GM18909 (cell line): ENCODE results near the gene FBN1.

ENCODE experiments used
- ATAC-seq: cut with Tn5 transposase; IDR thresholded peaks from one replicate; pipeline ENCODE4 v1.9.1; 2021; ENCODE audit warnings: mild to moderate bottlenecking; ENCODE audit not compliant: unreplicated experiment, poor library complexity

FBN1 gene

DNA sequence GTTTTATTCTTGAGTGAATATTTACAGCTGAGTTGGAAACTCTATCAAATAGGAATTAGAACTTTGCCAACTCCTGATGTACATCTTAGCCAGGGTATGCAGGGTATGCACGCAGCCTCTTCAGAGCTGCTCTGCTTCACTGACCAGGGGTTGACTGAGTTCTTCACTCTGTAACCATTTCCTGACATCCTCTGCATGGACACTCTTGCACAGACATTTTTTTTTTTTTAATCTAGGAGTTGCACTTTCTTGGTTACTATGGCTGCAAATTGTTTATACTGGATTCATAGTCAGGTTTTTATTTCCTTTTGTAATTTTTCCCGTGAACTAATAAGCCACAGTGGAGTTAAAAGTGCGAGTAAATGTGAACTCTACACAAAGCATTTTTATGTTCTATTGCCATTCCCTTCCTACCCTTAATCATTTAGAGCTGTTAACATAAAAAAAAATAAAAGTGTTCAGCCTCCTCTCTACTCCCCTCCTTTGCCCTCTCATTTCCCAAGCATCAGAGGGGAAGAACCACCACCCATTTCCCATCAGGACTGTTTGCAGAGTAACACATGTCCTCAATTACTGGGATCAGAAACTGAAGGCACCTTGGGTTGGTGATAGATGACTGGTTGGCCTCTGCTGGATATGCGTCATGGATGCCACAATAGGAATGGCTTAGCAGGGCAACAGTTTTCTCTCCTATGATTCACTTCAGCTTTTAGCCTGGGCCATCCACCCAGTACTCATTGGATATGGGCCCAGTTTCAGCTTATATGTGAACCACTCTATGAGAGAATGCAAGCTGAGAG is 260.3 kb downstream of the FBN1 start:
- ATAC-seq = no peak

DNA sequence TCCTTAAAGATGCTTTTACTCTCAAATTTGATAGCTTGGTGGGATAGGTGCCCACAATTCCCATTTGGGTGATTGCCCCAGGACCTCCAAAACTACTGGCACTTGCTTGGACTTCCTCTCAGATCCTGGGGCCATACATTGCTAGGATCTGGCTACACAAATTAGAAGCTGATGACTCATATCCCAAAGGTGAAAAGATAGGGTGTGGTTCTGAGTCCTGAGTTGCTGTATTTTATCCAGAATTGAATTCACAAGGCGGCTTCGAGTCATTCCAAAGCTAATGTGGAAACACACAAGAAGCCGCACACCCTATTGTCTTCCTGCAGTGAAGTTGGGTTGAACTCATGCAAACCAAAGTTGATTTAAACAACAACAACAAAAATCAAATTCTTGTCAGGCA is 260.9 kb downstream of the FBN1 start:
- no peak for ATAC-seq

DNA sequence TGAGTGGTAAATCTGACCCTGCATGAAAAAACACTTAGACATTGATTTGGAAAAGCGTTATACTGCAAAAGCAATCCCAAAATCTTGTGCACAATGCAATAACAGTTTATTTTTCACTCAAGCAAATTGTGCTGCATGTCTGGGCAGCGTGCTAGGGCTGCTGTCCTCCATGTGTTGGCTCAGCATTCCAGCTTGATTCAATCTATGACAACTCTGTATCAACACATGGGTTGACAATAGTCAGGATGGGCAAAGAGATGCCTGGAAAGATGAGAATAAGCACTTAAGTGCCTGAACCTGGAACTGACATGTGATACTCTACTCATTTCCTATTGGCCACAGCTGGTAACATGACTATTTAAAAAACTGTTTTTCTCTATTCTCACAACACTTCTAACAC is 262.5 kb downstream of the FBN1 start:
- no peak for ATAC-seq

DNA sequence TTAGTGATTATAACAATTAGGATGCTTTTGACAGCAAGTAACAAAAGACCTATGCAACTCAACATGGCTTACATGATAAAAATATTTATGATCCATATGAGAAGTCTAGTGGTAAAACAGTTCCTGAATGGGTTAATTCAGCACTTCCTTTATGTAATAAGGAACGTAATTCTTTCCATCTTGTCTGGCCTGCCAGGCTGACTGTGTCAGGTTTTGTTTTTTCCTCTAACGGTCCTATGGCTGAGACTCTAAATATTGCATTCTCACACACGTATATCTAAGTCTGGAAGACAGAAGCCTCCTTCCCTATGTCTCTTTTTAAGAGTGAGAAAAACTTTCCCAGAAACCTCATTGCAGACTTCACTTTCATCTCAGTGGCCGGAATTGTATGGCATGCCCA is 263.6 kb downstream of the FBN1 start:
- no peak for ATAC-seq

DNA sequence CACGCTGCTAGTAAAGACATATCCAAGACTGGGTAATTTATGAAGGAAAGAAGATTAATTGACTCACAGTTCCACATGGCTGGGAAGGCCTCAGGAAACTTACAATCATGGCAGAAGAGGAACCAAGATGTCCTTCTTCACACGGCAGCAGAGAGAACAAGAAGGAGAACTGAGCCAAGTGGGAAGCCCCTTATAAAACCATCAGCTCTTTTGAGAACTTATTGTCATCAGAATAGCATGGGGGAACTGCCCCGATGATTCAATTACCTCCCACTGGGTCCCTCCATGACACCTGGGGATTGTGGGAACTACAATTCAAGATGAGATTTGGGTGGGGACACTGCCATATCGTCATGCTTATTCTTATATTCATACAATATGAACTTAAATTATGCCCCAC is 265.3 kb downstream of the FBN1 start:
- no peak for ATAC-seq

DNA sequence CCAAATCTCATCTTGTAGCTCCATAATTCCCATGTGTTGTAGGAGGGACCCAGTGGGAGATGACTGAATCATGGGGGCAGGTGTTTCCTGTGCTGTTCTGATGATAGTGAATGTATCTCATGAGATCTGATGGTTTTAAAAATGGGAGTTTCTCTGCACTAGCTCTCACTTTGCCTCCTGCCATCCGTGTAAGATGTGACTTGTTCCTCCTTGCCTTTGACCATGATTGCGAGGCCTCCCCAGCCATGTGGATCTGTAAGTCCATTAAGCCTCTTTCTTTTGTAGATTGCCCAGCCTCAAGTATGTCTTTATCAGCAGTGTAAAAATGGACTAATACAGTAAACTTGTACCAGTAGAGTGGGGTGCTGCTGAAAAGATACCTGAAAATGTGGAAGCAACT is 269.7 kb downstream of the FBN1 start:
- ATAC-seq = no peak

DNA sequence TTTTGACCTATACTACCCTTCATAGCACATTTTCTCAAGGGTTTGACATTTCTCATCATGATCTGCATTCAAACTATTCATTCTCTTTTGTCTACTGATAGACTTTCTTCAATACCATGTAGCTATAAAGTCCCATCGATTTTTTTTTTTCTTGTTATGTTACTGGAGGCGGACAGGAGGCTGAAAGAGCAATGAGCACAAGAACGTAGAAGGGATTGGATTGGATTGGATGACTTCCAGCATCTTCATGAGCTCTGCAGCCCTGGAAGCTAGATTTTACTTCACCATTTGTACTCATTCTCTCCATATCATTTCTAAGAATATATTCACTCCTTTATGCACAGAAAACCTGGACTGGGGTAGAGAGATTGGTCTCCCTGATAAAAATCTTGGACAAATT is 271.0 kb downstream of the FBN1 start:
- ATAC-seq = no peak

DNA sequence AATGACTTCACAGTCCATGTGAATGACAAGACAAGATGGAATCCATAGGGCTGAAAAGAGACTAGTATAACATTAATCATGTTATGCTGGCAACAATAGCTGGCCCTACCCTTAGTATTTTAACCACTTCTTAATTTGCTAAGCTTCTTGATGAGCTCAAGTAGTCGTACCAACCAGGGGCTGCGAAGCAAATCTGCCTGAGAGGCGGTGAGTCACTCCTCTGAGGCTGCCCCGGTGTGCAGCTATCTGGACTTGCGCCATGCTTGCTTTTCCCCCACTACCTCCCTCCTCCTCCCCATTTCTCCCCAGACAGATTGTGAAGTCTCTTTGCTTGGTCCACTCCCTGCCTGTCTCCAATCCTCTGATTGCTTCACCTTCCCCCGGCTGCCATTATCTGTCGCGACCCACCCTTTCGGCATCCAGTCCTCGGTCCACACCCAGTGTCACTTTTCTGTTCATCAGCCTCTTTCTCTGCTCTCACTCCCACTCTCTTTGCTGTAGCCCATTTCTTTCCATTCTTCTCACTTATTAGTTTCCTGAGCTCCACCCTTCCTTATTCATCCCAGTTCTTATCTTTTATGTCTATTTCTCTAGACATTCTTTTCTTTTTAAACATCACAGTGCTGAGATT is 271.6 kb downstream of the FBN1 start:
- ATAC-seq = no peak

DNA sequence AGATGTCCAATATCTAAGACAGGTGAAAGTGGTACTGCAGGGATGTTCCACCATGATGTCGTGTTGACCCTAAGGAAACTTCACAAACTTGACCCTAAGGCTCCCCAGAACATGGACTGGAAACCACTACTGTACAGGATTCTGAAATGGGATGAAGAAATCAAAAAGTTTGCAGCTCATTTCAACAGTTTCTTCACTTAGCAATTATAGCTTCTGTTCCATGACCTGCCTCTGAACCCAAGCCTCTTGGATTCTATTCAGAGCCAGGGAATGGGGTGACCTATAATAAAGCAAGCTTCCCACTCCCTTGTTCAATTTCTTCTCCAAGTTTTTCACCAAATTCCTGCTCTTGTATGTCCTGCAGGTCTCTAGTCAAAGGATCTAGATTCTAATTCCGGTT is 273.5 kb downstream of the FBN1 start:
- no peak for ATAC-seq

DNA sequence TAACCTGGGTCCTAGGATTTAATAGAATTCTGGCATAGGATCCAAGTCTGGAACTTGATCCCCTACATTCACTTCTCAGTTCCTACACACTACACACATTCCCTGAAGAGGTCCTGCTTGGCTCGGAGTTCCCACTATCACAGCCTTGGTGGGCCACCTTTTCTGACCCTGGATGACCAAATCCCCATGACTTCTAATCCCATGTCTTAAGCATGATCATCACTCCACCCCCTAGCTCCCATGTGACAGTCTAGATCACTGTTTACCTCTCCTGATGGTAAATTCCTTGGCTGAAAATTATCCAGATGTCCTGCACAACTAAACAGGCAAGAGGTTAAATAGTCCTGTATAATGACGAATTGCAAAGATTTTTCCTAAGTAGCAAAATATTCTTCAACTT is 274.0 kb downstream of the FBN1 start:
- no peak for ATAC-seq

DNA sequence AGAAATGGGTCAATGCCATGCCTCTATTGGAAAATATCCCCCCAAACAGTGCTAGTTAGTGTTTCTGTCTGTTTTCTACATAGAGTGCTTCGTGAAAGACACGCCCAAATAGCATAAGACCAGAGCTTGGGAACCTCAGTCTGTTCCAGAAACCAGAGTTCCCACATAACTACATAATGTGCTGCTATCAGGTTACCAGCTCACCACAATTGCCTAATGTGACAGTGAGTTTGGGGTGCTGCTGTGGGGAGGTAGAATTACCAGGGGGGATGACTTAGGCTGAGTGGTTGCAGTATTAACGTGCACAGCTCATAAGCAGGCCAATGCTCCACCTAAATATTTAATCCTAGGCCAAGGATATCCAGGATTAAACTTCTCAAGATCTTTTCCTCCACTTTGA is 275.0 kb downstream of the FBN1 start:
- ATAC-seq = no peak

DNA sequence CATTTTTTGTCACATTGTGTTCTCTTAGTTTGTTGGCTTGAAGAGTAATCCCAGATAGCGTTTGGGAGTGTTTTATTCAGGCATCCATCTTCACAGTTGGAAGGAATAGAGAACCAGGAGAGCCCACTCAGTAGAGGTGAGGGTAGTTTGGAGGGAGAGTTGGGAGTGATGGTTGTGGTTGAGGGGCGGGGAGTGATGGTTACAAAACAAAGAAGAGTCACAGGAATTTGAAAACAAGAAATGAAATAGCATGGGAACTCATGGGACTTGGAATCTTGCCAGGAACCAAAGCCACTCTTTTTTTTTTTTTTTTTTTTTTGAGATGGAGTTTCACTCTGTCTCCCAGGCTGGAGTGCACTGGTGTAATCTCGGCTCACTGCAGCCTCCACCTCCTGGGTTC is 278.0 kb downstream of the FBN1 start:
- ATAC-seq = no peak

DNA sequence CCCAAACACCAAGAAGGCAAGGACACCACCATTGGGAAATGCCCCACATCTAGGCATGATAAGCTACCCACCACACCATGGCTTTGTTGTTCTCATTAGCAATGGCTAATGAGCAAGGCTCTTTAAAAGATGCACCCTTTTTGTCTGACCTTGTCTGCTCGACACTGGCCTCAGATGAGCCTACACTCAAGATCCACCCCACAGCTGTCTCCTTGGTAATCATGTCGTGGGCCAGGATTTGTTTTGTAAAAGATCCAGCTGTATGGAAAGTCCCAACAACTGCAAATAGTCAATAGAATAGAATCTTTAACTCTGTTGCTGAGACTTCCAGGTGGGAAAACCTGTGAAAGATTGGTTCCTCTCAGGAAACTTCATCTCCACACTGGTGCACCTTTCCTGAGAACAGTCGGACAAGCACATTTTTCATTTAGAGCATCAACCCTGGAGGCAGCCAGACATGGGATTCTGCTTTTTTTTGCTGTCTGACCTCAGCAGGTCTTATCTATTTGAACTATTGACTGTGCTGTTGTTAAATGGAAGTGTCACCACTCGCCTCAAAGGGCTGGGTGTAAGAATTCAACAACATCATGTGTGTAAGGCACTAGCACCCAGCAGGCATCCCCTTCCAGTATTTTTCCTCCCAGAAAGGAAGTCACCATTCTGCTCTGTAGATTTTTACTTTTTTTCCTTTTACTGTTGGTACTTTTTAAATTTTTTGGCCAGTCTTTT is 278.8 kb downstream of the FBN1 start:
- ATAC-seq = no peak

DNA sequence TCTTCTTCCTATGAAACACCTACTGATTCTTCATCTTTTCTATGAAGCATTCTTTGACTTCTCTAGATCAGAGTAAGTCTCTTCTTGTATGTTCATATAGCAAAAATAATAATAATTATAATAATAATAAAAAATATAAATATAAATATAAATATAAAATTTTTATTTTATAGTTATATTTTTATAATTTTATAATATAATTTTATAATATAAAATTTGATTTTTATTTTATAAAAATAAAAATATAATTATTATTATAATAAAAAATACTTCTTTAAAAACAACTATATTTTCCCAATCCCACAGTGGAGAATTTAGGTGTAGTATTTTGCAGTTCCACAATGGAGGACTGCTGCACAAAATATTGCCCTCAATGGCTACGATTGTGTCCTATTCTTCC is 279.9 kb downstream of the FBN1 start:
- ATAC-seq = no peak

DNA sequence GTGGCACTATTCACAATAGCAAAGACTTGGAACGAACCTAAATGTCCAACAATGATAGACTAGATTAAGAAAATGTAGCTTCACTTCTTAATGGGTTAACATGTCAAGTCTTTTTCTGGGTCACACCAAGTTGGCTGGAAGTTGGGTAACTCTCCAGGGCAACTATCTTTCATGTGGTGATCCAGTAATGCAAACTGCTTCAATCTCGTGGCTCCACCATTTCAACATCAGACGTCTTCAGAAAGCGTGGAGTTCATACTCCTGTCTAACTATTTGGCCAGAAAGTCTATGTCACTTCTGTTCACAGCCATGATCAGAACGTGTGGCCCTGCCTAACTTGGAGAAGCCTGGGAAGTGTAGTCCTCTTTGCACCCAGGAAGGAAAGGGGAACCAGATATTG is 282.0 kb downstream of the FBN1 start:
- no peak for ATAC-seq

DNA sequence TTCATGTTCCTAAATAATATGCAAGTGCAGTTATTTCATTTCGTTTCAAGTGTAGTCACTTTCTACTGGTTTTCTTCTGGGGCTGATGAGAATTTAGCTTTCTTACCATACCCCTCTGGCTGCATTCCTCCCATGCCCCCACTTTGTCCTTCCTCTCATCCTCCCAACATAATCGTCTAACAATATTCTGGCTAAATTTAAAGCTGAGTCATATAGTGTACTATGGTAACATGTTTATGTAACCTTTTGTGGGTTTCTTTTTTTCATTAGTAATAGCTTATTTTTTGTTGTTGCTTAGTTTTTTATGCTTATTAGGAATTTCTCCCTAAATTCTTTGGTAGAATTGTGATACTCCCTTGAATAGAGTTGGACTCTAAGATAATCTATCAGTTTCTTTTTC is 283.8 kb downstream of the FBN1 start:
- no peak for ATAC-seq

DNA sequence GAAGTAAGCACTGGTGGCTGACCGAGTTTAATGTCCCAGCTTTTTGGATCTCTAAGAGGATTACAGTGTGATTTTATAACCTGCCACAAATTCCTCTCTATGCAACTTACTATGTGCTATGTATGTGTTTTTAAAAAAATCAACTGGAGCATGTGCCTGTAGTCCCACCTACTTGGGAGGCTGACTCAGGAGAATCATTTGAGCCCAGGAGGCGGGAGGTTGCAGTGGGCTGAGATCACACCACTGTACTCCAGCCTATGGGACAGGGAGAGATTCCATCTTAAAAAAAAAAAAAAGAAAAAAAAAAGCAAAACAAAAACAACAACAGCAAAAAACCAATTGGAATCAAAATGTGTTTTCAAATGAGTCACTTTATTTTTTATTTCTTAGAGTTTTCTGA is 284.7 kb downstream of the FBN1 start:
- no peak for ATAC-seq
